Right renal cortex interstitium (tissue), 3 donors: ENCODE results near the gene DSG1. TPM values are rescaled to one million over a fixed set of nuclear protein-coding genes. Genes with fewer than 3 reads are reported as not detected.
"Not testable (repeated sequence)": the region's sequence is repeated elsewhere in the genome, so short reads cannot be mapped to it uniquely, and the experiment has no call there.

Experiments used
- DNase-seq, 3 donors: peaks; one replicate each; pipeline ENCODE4 v3.0.0-alpha.2; 2013; ENCODE audit warnings: low read depth in 3 of 3, low spot score in 2 of 3
- polyA plus RNA-seq, 3 donors: library from polyadenylated mRNA; unstranded; fragments of 120-200 nt; gene quantifications; one replicate each; pipeline ENCODE4 v1.2.1, GENCODE V29; 2013; ENCODE audit not compliant: insufficient read length in 3 of 3

DSG1 gene
- under 1 TPM; 0.06 to 0.11 (median 0.07) TPM for polyA plus RNA-seq

GRCh38 chr18:31317860-31318259 lies at the start of gene DSG1:
Gene DSG1, plus strand, starts transcription at chr18:31318160. Its CDS starts 141 bp downstream, at chr18:31318301.
- no peak for DNase-seq

GRCh38 chr18:31268985-31269406 lies 49.0 kb upstream of the DSG1 start:
- DNase-seq: no peak

GRCh38 chr18:31269566-31269965 lies 48.4 kb upstream of the DSG1 start:
- DNase-seq: no peak

- DNase-seq: no peak
Measured at GRCh38 chr18:31270578-31270977, 47.4 kb upstream of the DSG1 start.

GRCh38 chr18:31273812-31274527 lies 44.0 kb upstream of the DSG1 start:
- no peak for DNase-seq

- no peak for DNase-seq
Measured at GRCh38 chr18:31274931-31275330, 43.0 kb upstream of the DSG1 start.

GRCh38 chr18:31275722-31276463 lies 42.1 kb upstream of the DSG1 start:
- no peak for DNase-seq

GRCh38 chr18:31278609-31279071 lies 39.3 kb upstream of the DSG1 start:
- no peak for DNase-seq

- no peak for DNase-seq
Measured at GRCh38 chr18:31280502-31280901, 37.5 kb upstream of the DSG1 start.

- no peak for DNase-seq
Measured at GRCh38 chr18:31281437-31281836, 36.5 kb upstream of the DSG1 start.

- DNase-seq: not testable (repeated sequence)
Measured at GRCh38 chr18:31289446-31289845, 28.5 kb upstream of the DSG1 start.

- no peak for DNase-seq
Measured at GRCh38 chr18:31291688-31292087, 26.3 kb upstream of the DSG1 start.

- DNase-seq: no peak
Measured at GRCh38 chr18:31294199-31294747, 23.7 kb upstream of the DSG1 start.

- DNase-seq: no peak
Measured at GRCh38 chr18:31297248-31297647, 20.7 kb upstream of the DSG1 start.

- DNase-seq: no peak
Measured at GRCh38 chr18:31301201-31301655, 16.7 kb upstream of the DSG1 start.

- DNase-seq: no peak
Measured at GRCh38 chr18:31302991-31303390, 15.0 kb upstream of the DSG1 start.

GRCh38 chr18:31303771-31304170 lies 14.2 kb upstream of the DSG1 start:
- DNase-seq: no peak

- DNase-seq: no peak
Measured at GRCh38 chr18:31309115-31309514, 8.8 kb upstream of the DSG1 start.

GRCh38 chr18:31316974-31317373 lies 986 bp upstream of the DSG1 start:
- no peak for DNase-seq

GRCh38 chr18:31321719-31322118 lies 3.8 kb downstream of the DSG1 start:
- DNase-seq: no peak

- DNase-seq: no peak
Measured at GRCh38 chr18:31325051-31325450, 7.1 kb downstream of the DSG1 start.
